HEK293 (cell line): ENCODE results near the gene DENND1A.

Experiments
- CTCF ChIA-PET: fragments of 350-600 bp; formaldehyde crosslinking; extraction: SDS; loops from one replicate; lab custom pipeline; 2021; ENCODE audit warnings: antibody characterized with exemption; lab: Yijun Ruan, JAX
- POLR2A ChIA-PET: fragments of 300-600 bp; formaldehyde crosslinking; extraction: SDS; loops from one replicate; lab custom pipeline; 2020; ENCODE audit warnings: antibody characterized with exemption, inconsistent platforms; lab: Yijun Ruan, JAX
- H3K27ac ChIP-seq: fragments of 200-500 bp; sonication (Bioruptor generic); 2 replicates; pipeline ENCODE4 v1.5.1; 2014; ENCODE audit warnings: low read depth, low read length, control low read depth, inconsistent platforms; ENCODE audit errors: extremely low read depth
- H3K36me3 ChIP-seq, 2 experiments: fragments of 200-500 bp in 1 of 2; sonication (Bioruptor generic) in 1 of 2; 1 replicate in 1 of 2; 2 replicates in 1 of 2; pipeline ENCODE4 v1.5.1; 2014 to 2017; ENCODE audit warnings: inconsistent platforms in 2 of 2, low read length in 2 of 2; ENCODE audit not compliant: control insufficient read depth in 2 of 2, insufficient read depth in 1 of 2
- H3K4me1 ChIP-seq: fragments of 200-500 bp; sonication (Bioruptor generic); 2 replicates; pipeline ENCODE4 v1.5.1; 2014; ENCODE audit warnings: mild to moderate bottlenecking, low read length, inconsistent platforms; ENCODE audit not compliant: control insufficient read depth, insufficient read depth
- H3K4me3 ChIP-seq: 2 replicates; pipeline ENCODE4 v1.5.1; 2011; ENCODE audit warnings: low read depth, mild to moderate bottlenecking, control low read depth, low read length, moderate library complexity
- H3K9me3 ChIP-seq: fragments of 200-500 bp; sonication (Bioruptor generic); 2 replicates; pipeline ENCODE4 v1.5.1; 2014; ENCODE audit warnings: low read depth, low read length, inconsistent platforms; ENCODE audit not compliant: control insufficient read depth, insufficient read depth
- BCL11B ChIP-seq: fragments of 450-650 bp; formaldehyde crosslinking; IDR thresholded peaks from 2 replicates; pipeline ENCODE4 v1.5.1; 2016; ENCODE audit warnings: low read depth, missing biosample characterization, missing genetic modification characterization
- GFI1B ChIP-seq: fragments of 450-650 bp; formaldehyde crosslinking; IDR thresholded peaks from 2 replicates; pipeline ENCODE4 v1.5.1; 2016; ENCODE audit warnings: missing biosample characterization, missing genetic modification characterization
- HOXC10 ChIP-seq: sonication (generic); formaldehyde crosslinking; IDR thresholded peaks from 2 replicates; pipeline ENCODE4 v1.8.1; 2023; ENCODE audit warnings: mild to moderate bottlenecking, missing genetic modification reagents
- MEIS1 ChIP-seq: sonication (generic); formaldehyde crosslinking; IDR thresholded peaks from 2 replicates; pipeline ENCODE4 v1.8.1; 2022; ENCODE audit warnings: missing genetic modification reagents, mild to moderate bottlenecking, borderline replicate concordance
- MZF1 ChIP-seq: fragments of 450-650 bp; formaldehyde crosslinking; IDR thresholded peaks from 2 replicates; pipeline ENCODE4 v1.5.1; 2017; ENCODE audit warnings: missing biosample characterization, missing genetic modification characterization, borderline replicate concordance
- SCRT2 ChIP-seq: fragments of 450-650 bp; formaldehyde crosslinking; IDR thresholded peaks from 2 replicates; pipeline ENCODE4 v1.5.1; 2016; ENCODE audit warnings: missing biosample characterization, missing genetic modification characterization
- ZBTB17 ChIP-seq: fragments of 450-650 bp; formaldehyde crosslinking; IDR thresholded peaks from 2 replicates; pipeline ENCODE4 v1.5.1; 2016; ENCODE audit warnings: missing biosample characterization, missing genetic modification characterization
- ZNF132 ChIP-seq: fragments of 450-650 bp; formaldehyde crosslinking; IDR thresholded peaks from 2 replicates; pipeline ENCODE4 v1.5.1; 2017; ENCODE audit warnings: missing biosample characterization, missing genetic modification characterization, borderline replicate concordance
- ZNF133 ChIP-seq: fragments of 450-650 bp; formaldehyde crosslinking; IDR thresholded peaks from 2 replicates; pipeline ENCODE4 v1.5.1; 2016; ENCODE audit warnings: missing biosample characterization, missing genetic modification characterization
- ZNF16 ChIP-seq: fragments of 450-650 bp; formaldehyde crosslinking; IDR thresholded peaks from 2 replicates; pipeline ENCODE4 v1.5.1; 2016; ENCODE audit warnings: low read depth, missing biosample characterization, missing genetic modification characterization
- ZNF37A ChIP-seq: fragments of 450-650 bp; IDR thresholded peaks from 2 replicates; pipeline ENCODE4 v1.5.1; 2018; ENCODE audit warnings: missing biosample characterization, missing genetic modification characterization
- ZNF529 ChIP-seq: fragments of 450-650 bp; formaldehyde crosslinking; IDR thresholded peaks from 2 replicates; pipeline ENCODE4 v1.5.1; 2017; ENCODE audit warnings: missing genetic modification characterization, missing biosample characterization; ENCODE audit not compliant: insufficient replicate concordance
- ZNF548 ChIP-seq: fragments of 450-650 bp; formaldehyde crosslinking; IDR thresholded peaks from 2 replicates; pipeline ENCODE4 v1.5.1; 2016; ENCODE audit warnings: missing biosample characterization, missing genetic modification characterization
- ZNF585B ChIP-seq: fragments of 450-650 bp; formaldehyde crosslinking; IDR thresholded peaks from 2 replicates; pipeline ENCODE4 v1.5.1; 2016; ENCODE audit warnings: missing biosample characterization, missing genetic modification characterization
- ZNF610 ChIP-seq: fragments of 450-650 bp; formaldehyde crosslinking; IDR thresholded peaks from 2 replicates; pipeline ENCODE4 v1.5.1; 2016; ENCODE audit warnings: missing biosample characterization, missing genetic modification characterization, borderline replicate concordance
- ZNF658 ChIP-seq: fragments of 450-650 bp; formaldehyde crosslinking; IDR thresholded peaks from 2 replicates; pipeline ENCODE4; 2016; ENCODE audit warnings: missing biosample characterization, missing genetic modification characterization
- ZNF660 ChIP-seq: fragments of 450-650 bp; IDR thresholded peaks from 2 replicates; pipeline ENCODE4 v1.5.1; 2018; ENCODE audit warnings: missing biosample characterization, mild to moderate bottlenecking, missing genetic modification characterization
- ZNF768 ChIP-seq: fragments of 450-650 bp; formaldehyde crosslinking; IDR thresholded peaks from 2 replicates; pipeline ENCODE4 v1.5.1; 2018; ENCODE audit warnings: missing biosample characterization, mild to moderate bottlenecking, missing genetic modification characterization
- ZSCAN30 ChIP-seq: fragments of 450-650 bp; IDR thresholded peaks from 2 replicates; pipeline ENCODE4 v1.5.1; 2018; ENCODE audit warnings: missing biosample characterization, mild to moderate bottlenecking, missing genetic modification characterization, moderate library complexity
- TF ChIP-seq, protein P1 (sequence below): fragments of 450-650 bp; formaldehyde crosslinking; conservative IDR thresholded peaks from 2 replicates; pipeline ENCODE4 v1.5.1; 2016; ENCODE audit warnings: low read depth, missing biosample characterization, missing genetic modification characterization
- TF ChIP-seq, protein P2 (sequence below): fragments of 450-650 bp; formaldehyde crosslinking; IDR thresholded peaks from 2 replicates; pipeline ENCODE4 v1.5.1; 2016; ENCODE audit warnings: missing biosample characterization, missing genetic modification characterization
- TF ChIP-seq, protein P3 (sequence below): fragments of 450-650 bp; formaldehyde crosslinking; IDR thresholded peaks from 2 replicates; pipeline ENCODE4 v1.5.1; 2016; ENCODE audit warnings: missing biosample characterization, missing genetic modification characterization

Gene DENND1A

DNA sequence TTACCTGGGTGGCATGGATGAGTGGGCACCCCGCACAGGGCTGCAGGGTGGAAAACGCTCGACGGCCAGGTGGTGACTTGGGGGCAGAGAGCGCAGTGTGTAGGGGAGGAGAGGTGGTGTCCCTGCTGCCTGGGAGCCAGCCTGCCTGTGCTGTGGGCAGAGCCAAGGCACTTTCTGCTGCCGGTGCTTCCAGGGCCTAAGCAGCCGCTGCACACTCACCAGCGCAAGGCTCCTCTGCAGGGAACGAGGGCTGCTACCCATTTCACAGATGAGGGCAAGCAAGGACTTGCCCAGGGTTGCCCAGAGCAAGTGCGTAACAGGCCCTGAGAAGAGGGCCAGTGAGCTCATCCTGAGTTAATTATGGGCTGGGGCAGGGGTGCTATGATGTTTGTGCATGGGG lies 511.4 kb downstream of the DENND1A start (continued):
- TF ChIP-seq, protein P1, sequence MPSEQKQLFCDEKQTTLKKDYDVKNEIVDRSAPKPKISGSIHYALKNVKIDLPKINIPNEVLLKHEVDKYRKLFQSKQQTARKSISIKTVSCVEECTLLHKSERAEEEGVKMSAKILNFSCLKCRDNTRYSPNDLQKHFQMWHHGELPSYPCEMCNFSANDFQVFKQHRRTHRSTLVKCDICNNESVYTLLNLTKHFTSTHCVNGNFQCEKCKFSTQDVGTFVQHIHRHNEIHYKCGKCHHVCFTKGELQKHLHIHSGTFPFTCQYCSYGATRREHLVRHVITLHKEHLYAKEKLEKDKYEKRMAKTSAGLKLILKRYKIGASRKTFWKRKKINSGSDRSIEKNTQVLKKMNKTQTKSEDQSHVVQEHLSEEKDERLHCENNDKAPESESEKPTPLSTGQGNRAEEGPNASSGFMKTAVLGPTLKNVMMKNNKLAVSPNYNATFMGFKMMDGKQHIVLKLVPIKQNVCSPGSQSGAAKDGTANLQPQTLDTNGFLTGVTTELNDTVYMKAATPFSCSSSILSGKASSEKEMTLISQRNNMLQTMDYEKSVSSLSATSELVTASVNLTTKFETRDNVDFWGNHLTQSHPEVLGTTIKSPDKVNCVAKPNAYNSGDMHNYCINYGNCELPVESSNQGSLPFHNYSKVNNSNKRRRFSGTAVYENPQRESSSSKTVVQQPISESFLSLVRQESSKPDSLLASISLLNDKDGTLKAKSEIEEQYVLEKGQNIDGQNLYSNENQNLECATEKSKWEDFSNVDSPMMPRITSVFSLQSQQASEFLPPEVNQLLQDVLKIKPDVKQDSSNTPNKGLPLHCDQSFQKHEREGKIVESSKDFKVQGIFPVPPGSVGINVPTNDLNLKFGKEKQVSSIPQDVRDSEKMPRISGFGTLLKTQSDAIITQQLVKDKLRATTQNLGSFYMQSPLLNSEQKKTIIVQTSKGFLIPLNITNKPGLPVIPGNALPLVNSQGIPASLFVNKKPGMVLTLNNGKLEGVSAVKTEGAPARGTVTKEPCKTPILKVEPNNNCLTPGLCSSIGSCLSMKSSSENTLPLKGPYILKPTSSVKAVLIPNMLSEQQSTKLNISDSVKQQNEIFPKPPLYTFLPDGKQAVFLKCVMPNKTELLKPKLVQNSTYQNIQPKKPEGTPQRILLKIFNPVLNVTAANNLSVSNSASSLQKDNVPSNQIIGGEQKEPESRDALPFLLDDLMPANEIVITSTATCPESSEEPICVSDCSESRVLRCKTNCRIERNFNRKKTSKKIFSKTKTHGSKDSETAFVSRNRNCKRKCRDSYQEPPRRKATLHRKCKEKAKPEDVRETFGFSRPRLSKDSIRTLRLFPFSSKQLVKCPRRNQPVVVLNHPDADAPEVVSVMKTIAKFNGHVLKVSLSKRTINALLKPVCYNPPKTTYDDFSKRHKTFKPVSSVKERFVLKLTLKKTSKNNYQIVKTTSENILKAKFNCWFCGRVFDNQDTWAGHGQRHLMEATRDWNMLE (tag by site-specific recombination), result no peak
- TF ChIP-seq ZNF529 (tag by site-specific recombination), result no peak

DNA sequence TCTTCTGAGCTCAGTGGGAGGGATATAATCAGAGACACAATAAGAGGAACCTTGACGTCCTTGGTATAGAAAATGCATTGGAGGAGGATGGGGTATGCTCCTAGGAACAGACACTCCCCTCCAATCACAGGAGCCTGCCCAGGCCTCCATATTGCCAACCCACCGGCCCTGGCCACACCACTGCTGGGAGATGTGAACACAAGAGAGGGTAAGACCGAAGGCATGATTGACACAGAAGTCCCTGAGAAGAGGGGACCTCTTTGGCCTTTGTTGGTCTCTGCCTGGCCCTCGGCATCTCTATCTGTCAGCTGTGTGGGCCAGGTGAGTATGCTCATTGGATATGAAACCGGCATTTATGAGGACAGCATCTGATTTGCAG lies 511.9 kb downstream of the DENND1A start:
- Histone ChIP-seq H3K9me3 (no peaks in the 10 kb centered on the region), H3K36me3 (peaks cover 0 to 7% of the 10 kb centered on the region in 2 experiments; a peak in 1 of 3 replicates), H3K4me3 (no peak overlapping the region), H3K4me1 (no peaks in the 10 kb centered on the region), H3K27ac (no peak overlapping the region)
- POLR2A ChIA-PET, result no interaction called here
- TF ChIP-seq ZNF548 (tag by site-specific recombination) (no peak), ZNF37A (tag by site-specific recombination) (no peak), ZNF133 (no peak), ZNF585B (tag by site-specific recombination) (no peak)
- TF ChIP-seq, protein P2, sequence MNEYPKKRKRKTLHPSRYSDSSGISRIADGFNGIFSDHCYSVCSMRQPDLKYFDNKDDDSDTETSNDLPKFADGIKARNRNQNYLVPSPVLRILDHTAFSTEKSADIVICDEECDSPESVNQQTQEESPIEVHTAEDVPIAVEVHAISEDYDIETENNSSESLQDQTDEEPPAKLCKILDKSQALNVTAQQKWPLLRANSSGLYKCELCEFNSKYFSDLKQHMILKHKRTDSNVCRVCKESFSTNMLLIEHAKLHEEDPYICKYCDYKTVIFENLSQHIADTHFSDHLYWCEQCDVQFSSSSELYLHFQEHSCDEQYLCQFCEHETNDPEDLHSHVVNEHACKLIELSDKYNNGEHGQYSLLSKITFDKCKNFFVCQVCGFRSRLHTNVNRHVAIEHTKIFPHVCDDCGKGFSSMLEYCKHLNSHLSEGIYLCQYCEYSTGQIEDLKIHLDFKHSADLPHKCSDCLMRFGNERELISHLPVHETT (tag by site-specific recombination), result no peak
- CTCF ChIA-PET, result no interaction called here

DNA sequence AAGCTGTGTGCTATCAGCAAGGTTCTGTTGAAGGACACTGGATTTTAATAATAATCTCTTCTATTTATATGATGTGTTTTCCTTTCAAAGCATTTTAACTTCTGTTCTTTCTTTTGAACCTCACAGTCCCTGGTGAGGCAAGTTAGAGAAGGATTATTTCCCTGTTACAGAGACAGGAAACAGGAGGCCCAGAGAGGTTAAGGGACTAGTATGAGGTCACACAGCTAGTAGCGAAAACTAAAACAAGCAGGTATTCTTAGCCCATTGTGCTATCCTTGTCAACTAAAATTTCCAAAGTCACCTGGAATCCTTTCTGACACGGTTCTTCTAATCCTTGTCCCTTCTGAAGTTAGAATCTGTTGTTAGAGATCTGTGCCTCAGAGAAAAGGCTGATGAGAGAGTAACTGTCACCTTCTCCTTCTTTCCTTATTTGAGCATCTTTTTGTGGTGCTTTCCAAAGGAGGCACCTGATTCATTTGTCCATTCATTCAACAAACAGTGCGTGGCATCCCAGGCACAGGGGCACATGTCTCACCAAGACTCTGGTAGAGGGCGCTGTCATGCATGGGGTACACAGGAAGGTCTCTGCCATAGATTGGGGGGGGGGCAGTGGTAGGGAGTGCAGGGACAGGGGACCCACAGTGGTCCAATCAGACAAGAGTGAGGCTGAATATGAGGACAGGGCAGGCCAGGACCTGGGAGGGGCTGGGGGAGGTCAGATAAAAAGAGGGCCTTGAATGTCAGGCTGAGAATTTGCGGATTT lies 512.5 kb downstream of the DENND1A start:
- CTCF ChIA-PET, result no interaction called here
- TF ChIP-seq ZNF132 (tag by site-specific recombination) (no peak), ZNF768 (0 out of 2 replicates have a peak, but pooled peaks have one; percentile 39)
- TF ChIP-seq, all 188 proteins: peak for 1

DNA sequence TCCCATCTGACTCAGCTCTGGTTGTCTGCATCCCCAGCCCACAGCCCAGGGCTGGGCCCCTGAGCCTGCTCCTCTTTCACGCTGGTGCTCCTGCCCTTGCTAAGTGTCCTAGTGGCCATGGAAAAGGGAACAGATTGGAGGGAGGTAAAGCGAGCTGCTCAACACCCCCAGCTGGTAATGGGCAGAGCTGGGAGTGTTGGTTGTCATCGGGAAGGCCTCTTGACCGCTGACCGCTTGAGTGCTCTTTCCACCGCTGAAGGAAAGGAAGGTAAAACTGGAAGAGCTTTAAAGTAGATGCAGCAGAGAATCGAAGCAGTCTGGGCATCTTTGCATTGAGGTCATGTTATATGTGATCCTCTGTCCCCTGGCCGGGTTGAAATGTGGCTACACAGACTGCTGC lies 513.8 kb downstream of the DENND1A start:
- Histone ChIP-seq H3K27ac (no peak overlapping the region), H3K36me3 (peaks cover 0 to 7% of the 10 kb centered on the region in 2 experiments; a peak in 1 of 3 replicates), H3K9me3 (no peaks in the 10 kb centered on the region), H3K4me1 (no peaks in the 10 kb centered on the region), H3K4me3 (no peak overlapping the region)
- ChIA-PET CTCF (no interaction called here), POLR2A (no interaction called here)
- TF ChIP-seq ZNF660 (no peak), GFI1B (tag by site-specific recombination) (no peak), MZF1 (tag by site-specific recombination) (no peak), BCL11B (tag by site-specific recombination) (no peak), MEIS1 (CRISPR knock-in tag) (no peak), ZSCAN30 (no peak), ZBTB17 (no peak), ZNF16 (tag by site-specific recombination) (no peak), ZNF610 (tag by site-specific recombination) (no peak), ZNF658 (tag by site-specific recombination) (no peak), SCRT2 (no peak), HOXC10 (CRISPR knock-in tag) (no peak)
- TF ChIP-seq, protein P3, sequence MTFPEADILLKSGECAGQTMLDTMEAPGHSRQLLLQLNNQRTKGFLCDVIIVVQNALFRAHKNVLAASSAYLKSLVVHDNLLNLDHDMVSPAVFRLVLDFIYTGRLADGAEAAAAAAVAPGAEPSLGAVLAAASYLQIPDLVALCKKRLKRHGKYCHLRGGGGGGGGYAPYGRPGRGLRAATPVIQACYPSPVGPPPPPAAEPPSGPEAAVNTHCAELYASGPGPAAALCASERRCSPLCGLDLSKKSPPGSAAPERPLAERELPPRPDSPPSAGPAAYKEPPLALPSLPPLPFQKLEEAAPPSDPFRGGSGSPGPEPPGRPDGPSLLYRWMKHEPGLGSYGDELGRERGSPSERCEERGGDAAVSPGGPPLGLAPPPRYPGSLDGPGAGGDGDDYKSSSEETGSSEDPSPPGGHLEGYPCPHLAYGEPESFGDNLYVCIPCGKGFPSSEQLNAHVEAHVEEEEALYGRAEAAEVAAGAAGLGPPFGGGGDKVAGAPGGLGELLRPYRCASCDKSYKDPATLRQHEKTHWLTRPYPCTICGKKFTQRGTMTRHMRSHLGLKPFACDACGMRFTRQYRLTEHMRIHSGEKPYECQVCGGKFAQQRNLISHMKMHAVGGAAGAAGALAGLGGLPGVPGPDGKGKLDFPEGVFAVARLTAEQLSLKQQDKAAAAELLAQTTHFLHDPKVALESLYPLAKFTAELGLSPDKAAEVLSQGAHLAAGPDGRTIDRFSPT (tag by site-specific recombination), result no peak

More for the DNA sequence above, 512.5 kb downstream of the DENND1A start:
- H3K27ac ChIP-seq, result no peak overlapping the region
- H3K4me1 ChIP-seq, result no peaks in the 10 kb centered on the region
- H3K9me3 ChIP-seq, result no peaks in the 10 kb centered on the region
- POLR2A ChIA-PET, result no interaction called here
- peaks cover 0 to 7% of the 10 kb centered on the region in 2 experiments; a peak in 1 of 3 replicates for H3K36me3 ChIP-seq
- no peak overlapping the region for H3K4me3 ChIP-seq
